ENCODE measurements around the gene SNRPE.

GRCh38 chr1:203813581-203814341 lies 47.6 kb upstream of the SNRPE start:
- TF ChIP-seq CTCF (IDR thresholded peaks at IDR 0.05) (no peak), POLR2A (IDR thresholded peaks at IDR 0.05) (no peak), EP300 (IDR thresholded peaks at IDR 0.05) (no peak)

Measured in stomach (tissue), 4 donors.